ENCODE data around the gene ATG101. TPM values are rescaled to one million over a fixed set of nuclear protein-coding genes. Genes with fewer than 3 reads are reported as not detected.

The ATG101 gene
- total RNA-seq, 2 donors from 2014 or later = 22.0 to 30.2 TPM

DNA sequence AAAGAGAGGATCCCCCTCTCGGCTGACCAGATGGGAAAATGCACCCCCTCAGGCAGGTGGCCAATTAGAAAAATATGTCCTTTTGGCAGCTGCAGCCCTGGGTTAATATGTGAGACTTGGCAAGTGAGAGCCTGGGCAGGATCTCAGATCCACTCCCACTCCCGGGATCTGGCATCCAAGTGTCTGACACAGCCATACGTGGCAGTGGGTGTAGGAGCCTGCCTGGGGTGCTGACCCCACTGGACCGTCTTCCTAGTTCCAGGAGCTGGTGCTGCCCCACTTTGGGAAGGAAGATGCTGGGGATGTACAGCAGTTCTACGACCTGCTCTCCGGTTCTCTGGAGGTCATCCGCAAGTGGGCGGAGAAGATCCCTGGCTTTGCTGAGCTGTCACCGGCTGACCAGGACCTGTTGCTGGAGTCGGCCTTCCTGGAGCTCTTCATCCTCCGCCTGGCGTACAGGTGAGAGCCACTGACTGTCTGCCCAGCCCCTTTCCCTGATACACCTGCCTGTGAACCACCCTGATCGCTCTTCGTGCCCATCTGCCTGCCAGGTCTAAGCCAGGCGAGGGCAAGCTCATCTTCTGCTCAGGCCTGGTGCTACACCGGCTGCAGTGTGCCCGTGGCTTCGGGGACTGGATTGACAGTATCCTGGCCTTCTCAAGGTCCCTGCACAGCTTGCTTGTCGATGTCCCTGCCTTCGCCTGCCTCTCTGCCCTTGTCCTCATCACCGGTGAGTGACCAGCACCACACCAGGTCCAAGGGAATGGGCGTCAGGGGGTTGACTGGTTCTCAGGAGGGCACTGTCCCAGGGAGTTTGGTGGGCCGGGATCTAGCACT is 12.8 kb upstream of the ATG101 start:
- ATAC-seq (no peak), DNase-seq (no peak)

DNA sequence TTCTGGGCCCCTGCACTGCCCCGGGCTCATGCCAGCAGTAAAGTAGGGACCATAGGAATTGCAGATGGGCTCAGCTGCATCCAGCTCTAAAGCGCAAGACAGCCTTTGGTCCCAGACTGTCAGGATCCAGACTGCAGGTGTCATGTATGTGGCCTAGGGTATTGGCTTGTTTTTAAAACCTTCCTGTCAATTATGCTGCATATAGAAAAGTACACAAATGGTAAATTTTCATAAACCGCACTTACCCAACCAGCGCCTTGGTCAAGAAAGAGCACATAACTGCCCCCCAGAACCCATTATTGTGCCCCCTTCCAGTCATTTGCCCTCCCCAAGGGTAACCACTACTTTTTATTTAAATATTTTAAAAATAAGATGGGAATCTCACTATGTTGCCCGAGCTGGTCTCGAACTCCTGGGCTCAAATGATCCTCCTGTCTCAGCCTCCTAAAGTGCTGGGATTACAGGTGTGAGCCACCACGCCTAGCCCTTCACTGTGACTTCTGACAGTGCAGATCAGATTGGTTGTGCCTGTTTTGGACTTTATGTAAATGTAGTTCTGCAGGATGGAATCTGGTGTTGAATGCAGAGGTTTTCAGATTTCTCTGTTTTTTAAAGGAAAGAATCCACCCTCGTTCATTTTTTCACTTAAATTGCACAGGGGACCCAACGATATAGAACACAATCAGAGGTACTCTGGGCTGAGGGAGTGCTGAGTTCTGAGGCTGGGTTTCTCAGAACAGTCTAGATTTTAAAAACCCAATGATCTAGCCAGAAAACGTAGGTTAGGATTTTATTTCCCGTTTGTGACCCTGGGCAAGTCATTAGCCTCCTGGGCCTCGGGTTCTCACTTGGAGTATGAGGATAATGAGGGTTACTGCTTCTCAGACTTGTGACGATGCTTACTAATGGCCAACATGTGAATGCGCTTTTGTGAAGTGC is 11.9 kb upstream of the ATG101 start:
- Mint-ChIP-seq H3K4me1 (no peaks in the 10 kb centered on the region), H3K27me3 (no peaks in the 10 kb centered on the region), H3K27ac (no peak overlapping the region), H3K4me3 (no peak overlapping the region), H3K36me3 (ENCODE audit: low read depth) (no peaks in the 10 kb centered on the region)
- ATAC-seq (no peak), DNase-seq (no peak)
- no peaks in the 10 kb centered on the region for H3K9me3 ChIP-seq (ENCODE audit: control insufficient read depth, low read length, poor library complexity, severe bottlenecking)

More for the DNA sequence above, 12.8 kb upstream of the ATG101 start:
- H3K9me3 ChIP-seq (ENCODE audit: control insufficient read depth, low read length, poor library complexity, severe bottlenecking) = no peaks in the 10 kb centered on the region
- Mint-ChIP-seq H3K36me3 (ENCODE audit: low read depth) (no peaks in the 10 kb centered on the region), H3K27me3 (no peaks in the 10 kb centered on the region), H3K27ac (no peak overlapping the region), H3K4me1 (peaks cover 6% of the 10 kb centered on the region), H3K4me3 (peak overlapping the region; percentile 9)

DNA sequence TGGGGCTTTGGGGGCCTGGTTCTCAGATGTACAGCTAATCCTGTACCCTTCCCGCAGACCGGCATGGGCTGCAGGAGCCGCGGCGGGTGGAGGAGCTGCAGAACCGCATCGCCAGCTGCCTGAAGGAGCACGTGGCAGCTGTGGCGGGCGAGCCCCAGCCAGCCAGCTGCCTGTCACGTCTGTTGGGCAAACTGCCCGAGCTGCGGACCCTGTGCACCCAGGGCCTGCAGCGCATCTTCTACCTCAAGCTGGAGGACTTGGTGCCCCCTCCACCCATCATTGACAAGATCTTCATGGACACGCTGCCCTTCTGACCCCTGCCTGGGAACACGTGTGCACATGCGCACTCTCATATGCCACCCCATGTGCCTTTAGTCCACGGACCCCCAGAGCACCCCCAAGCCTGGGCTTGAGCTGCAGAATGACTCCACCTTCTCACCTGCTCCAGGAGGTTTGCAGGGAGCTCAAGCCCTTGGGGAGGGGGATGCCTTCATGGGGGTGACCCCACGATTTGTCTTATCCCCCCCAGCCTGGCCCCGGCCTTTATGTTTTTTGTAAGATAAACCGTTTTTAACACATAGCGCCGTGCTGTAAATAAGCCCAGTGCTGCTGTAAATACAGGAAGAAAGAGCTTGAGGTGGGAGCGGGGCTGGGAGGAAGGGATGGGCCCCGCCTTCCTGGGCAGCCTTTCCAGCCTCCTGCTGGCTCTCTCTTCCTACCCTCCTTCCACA is 11.0 kb upstream of the ATG101 start:
- H3K27ac Mint-ChIP-seq = no peak overlapping the region
- no peak overlapping the region for H3K4me3 Mint-ChIP-seq
- H3K9me3 ChIP-seq (ENCODE audit: control insufficient read depth, low read length, poor library complexity, severe bottlenecking) = no peaks in the 10 kb centered on the region
- DNase-seq = no peak
- H3K27me3 Mint-ChIP-seq = no peaks in the 10 kb centered on the region
- no peak for ATAC-seq
- H3K4me1 Mint-ChIP-seq = no peaks in the 10 kb centered on the region
- no peaks in the 10 kb centered on the region for H3K36me3 Mint-ChIP-seq (ENCODE audit: low read depth)

DNA sequence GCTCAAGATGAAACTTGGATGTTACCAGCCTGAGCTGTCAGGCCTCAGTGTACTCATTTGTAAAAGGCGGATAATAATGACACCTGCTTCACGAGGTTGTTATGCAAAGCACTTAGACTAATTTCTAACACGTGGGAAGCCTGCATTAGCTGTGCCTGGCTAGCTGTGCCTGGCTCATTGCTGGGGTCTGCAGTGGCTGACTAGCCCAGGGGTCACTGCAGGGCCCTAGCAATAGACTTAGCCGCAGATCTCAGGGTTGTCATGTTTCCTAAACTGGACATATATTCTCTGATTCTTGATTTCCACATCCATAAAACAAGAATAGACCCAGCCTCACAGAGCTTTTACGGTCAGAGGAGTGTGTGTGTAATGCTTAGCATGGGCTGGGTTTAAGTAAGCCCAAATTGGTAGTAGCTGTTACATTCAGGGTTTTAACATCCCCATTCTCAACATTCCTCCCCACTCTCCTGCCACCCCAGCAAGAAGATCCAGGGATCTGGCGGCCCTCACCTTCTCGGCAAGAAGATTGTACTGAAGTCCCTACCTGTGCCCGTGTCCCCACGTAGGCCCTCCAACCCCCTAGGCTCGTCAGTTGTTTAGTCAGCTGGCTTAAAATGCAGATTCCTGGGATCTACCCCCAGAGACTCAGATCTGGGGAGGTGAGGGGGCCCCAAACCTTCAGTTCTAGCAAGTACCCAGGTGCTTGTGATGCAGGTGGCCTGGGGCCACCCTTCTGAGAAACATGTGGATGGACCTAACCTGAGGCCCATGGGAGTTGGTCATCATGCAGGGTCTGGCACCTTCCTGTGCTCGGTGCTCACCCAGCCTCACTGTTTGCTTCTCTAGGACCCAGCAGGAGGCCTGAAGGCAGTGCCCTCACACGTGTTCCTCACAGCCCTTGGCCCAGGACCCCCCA is 9.9 kb upstream of the ATG101 start:
- H3K9me3 ChIP-seq (ENCODE audit: control insufficient read depth, low read length, poor library complexity, severe bottlenecking) = no peaks in the 10 kb centered on the region
- no peaks in the 10 kb centered on the region for H3K27me3 Mint-ChIP-seq
- H3K36me3 Mint-ChIP-seq (ENCODE audit: low read depth) = no peaks in the 10 kb centered on the region
- no peak overlapping the region for H3K4me3 Mint-ChIP-seq
- no peaks in the 10 kb centered on the region for H3K4me1 Mint-ChIP-seq
- no peak for DNase-seq
- H3K27ac Mint-ChIP-seq = no peak overlapping the region
- ATAC-seq = peak; percentile 7

DNA sequence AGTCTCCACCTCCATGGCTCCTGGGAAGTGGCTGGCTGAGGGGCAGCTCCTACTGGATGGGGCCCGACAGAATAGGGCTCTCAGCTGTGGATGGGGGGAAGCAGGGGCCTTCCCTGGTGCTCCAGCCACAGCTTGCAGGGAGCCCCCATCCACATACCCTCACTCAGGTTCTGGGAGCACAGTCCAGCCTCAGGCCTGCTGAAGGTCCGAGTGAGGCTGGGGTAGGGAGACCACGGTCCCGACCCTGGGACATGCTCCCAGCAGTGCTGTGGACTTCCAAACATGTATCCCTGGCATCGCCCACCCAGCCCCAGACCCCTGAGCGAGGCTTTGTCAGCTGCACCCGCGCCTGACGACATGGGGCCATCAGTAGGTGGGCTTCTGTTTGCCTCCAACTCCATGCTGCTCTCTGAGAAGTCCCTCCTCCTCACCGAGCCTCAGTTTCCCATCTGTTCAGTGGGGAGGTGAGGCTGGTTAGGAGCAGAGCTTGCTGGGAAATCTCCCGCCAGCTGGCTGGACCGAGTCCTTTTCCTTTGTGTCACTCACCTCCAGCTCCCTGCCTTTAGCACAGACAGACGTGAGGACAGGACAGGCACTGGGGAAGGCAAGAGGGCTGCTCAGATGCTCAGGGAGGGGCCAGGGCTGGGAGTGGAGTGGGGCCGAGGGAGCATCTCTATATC is 9.1 kb upstream of the ATG101 start:
- ATAC-seq (no peak), DNase-seq (no peak)
- Mint-ChIP-seq H3K36me3 (ENCODE audit: low read depth) (no peaks in the 10 kb centered on the region), H3K27me3 (no peaks in the 10 kb centered on the region), H3K4me1 (no peaks in the 10 kb centered on the region), H3K4me3 (no peak overlapping the region), H3K27ac (no peak overlapping the region)
- no peaks in the 10 kb centered on the region for H3K9me3 ChIP-seq (ENCODE audit: control insufficient read depth, low read length, poor library complexity, severe bottlenecking)

DNA sequence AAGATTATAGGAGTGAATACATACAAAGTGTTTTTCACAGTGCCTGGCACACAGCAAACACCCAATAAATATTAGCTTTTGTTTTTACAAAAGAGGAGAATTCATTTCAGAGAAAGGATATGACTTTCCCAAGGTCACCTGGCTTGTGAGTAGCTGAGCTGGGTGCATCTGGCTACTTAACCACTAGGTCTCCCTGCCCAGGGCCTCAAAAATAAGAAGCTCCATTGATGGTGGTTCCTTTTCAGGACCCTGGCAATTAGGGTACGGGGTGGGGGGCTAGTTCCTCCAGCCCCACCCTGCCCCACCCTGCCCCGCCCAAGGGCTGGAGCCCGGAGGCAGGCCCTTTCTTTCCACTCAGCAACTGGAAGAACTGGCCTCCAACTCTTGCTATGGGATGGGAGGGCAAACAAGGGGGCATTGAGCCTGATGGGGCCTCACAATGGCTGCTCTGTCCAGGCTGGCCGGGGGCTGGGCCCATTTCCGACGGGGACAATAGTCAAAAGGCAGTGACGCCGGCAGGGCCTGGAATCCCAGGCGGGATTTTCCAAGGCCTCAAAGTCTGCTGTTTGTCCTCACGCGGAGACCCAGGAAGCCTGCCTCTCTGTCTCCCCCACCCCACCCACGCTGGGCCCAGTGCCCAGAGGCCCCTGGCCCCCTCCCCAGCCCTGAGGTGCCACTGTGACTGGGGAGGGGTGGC is 8.2 kb upstream of the ATG101 start:
- Mint-ChIP-seq H3K36me3 (ENCODE audit: low read depth) (no peaks in the 10 kb centered on the region), H3K27ac (no peak overlapping the region), H3K4me1 (no peaks in the 10 kb centered on the region), H3K27me3 (no peaks in the 10 kb centered on the region), H3K4me3 (no peak overlapping the region)
- DNase-seq (no peak), ATAC-seq (no peak)
- H3K9me3 ChIP-seq (ENCODE audit: control insufficient read depth, low read length, poor library complexity, severe bottlenecking) = no peaks in the 10 kb centered on the region

DNA sequence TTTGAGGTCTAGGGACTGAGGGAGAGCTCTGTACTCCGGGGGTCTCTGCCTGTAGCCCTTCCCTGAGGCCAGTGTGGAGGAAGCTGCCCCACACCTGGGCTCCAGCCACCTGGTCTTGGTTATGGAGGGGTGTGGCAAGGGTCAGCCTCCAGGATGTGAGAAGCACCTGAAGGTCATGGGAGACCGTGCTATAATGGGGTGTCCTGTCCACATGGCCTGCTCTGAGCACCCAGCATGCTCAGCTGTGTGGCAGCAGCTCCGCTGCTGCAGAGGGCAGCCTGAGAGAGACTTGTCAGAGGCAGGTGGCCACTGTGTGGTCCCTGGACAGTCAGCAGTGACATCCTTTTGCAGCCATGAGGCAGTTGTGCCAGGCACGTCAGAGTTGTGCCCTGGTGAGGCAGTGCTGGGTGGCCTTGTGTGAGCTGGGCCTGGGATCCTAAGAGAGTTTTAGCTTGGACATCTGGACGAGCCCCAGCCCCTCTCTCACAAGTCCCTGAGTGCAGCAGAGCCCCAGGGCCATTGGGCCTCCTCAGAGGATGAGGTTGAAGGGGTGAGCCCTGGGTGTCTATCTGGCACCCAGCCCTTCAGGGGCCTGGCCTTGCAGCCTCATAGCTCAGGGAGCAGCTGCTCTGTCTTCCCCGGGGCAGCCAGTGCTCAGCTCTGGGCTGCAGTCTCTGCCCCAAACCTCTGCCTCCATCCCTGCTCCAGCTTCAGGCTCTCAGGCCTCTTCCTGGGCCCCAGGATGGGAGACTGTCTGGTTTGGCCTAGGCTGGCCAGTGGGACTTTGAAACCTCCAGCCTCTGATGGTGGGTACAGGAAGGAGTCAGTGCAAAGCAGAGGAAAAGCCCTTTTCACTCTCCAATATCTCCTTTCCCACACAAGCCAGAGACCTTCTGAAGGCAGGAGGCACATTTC is 7.4 kb upstream of the ATG101 start:
- Mint-ChIP-seq H3K36me3 (ENCODE audit: low read depth) (no peaks in the 10 kb centered on the region), H3K4me3 (no peak overlapping the region), H3K4me1 (no peaks in the 10 kb centered on the region), H3K27me3 (no peaks in the 10 kb centered on the region), H3K27ac (no peak overlapping the region)
- ATAC-seq (no peak), DNase-seq (no peak)
- H3K9me3 ChIP-seq (ENCODE audit: control insufficient read depth, low read length, poor library complexity, severe bottlenecking) = no peaks in the 10 kb centered on the region

DNA sequence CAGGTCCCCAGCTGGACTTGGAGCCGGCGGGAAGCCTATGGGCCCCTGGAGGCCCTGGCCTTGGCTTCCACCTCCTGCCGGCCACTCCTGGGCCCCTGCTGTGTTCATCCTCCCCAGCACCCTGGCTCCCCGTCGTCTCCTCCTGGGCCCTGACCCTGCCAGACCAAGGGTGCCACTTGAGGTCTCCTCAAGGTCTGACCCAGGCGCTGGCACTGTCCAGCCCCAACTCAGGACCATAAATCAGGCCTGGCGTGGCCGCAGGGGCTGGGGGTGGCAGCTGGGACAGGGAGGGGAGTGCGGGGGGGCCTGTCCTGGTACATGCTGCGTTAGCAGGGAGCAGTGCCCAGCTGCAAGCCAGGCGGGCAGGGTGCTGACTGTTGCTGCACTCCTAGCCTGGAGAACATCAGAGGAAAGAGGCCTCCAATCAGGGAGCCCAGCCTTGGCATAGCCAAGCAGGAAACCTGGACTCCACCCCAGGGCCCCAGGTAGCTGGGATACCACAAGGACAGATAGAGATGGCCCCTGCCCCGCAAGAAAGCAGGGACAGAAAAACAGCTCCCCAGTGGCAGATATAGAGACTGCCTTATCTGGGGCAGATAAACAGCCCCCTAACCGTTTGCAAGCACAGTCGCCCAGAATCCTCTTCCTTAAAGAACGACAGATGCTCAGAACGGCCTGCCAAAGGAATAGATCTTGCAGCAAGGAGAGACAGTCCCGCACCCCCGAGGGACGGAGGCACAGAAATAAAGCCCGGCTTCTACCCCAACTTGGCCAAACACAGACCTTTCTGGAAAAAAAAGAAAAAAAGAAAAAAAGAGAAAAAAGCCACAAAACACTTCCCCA is 6.5 kb upstream of the ATG101 start:
- no peaks in the 10 kb centered on the region for H3K36me3 Mint-ChIP-seq (ENCODE audit: low read depth)
- DNase-seq (no peak), ATAC-seq (no peak)
- H3K27ac Mint-ChIP-seq = no peak overlapping the region
- no peaks in the 10 kb centered on the region for H3K27me3 Mint-ChIP-seq
- H3K4me1 Mint-ChIP-seq = no peaks in the 10 kb centered on the region
- H3K4me3 Mint-ChIP-seq = no peak overlapping the region
- no peaks in the 10 kb centered on the region for H3K9me3 ChIP-seq (ENCODE audit: control insufficient read depth, low read length, poor library complexity, severe bottlenecking)

DNA sequence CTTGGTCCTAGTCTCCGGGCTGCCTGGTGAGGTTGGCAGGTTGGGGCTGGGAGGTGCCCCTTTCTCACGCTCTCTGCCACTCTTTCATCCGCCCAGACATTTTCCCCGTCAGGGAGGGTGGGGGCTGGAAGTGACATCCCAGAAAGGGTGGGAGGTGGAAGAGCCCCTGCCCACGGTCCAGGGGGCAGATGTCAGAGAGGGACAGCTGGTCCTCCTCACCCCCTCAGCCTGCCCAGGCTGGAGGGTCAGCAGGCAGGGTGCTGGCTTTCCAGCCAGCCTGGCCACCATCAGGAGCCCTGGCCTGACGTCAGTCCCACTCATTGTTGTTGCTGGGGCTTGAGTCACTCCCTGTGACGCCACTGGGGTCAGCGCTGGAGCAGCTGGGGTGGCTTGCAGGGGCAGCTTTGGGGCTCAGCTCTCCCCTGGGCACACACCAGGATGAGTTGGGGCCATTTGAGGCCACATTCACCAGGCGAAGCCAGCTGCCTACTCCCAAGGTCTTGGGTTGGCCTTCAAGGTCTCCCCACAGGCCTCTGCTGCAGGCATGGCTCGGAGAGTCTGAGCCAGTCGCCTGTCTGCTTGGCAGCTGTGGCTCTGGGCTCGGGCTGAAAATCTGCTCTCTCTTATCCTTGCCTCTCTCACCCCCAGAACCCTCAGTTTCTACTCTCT is 5.7 kb upstream of the ATG101 start:
- DNase-seq (no peak), ATAC-seq (no peak)
- no peak overlapping the region for H3K4me3 Mint-ChIP-seq
- no peak overlapping the region for H3K27ac Mint-ChIP-seq
- H3K36me3 Mint-ChIP-seq (ENCODE audit: low read depth) = no peaks in the 10 kb centered on the region
- no peaks in the 10 kb centered on the region for H3K9me3 ChIP-seq (ENCODE audit: control insufficient read depth, low read length, poor library complexity, severe bottlenecking)
- H3K27me3 Mint-ChIP-seq = no peaks in the 10 kb centered on the region
- peaks cover 2% of the 10 kb centered on the region for H3K4me1 Mint-ChIP-seq
